Measurements from ENCODE around the gene ITGAE.

Gene ITGAE

GRCh38 chr17:3698139-3698538 lies 102.8 kb downstream of the ITGAE start:
- in situ Hi-C loops (cut with MboI; ENCODE audit: low sequenced_read_pairs): no loop called here

- in situ Hi-C loops (cut with MboI; ENCODE audit: low sequenced_read_pairs): no loop called here
These were observed 103.9 kb downstream of the ITGAE start for GRCh38 chr17:3697103-3697476.

GRCh38 chr17:3695723-3696411 lies 105.1 kb downstream of the ITGAE start, which contains the start of gene P2RX5:
Gene P2RX5, minus strand, starts transcription at chr17:3696155. Its CDS starts 150 bp downstream, at chr17:3696005.
- in situ Hi-C loops (cut with MboI; ENCODE audit: low sequenced_read_pairs): no loop called here

GRCh38 chr17:3695129-3695722 lies 105.8 kb downstream of the ITGAE start:
- in situ Hi-C loops (cut with MboI; ENCODE audit: low sequenced_read_pairs): no loop called here

GRCh38 chr17:3693829-3694231 lies 107.2 kb downstream of the ITGAE start:
- in situ Hi-C loops (cut with MboI; ENCODE audit: low sequenced_read_pairs): no loop called here

GRCh38 chr17:3693141-3693540 lies 107.8 kb downstream of the ITGAE start:
- in situ Hi-C loops (cut with MboI; ENCODE audit: low sequenced_read_pairs): no loop called here

- in situ Hi-C loops (cut with MboI; ENCODE audit: low sequenced_read_pairs): no loop called here
These were observed 108.6 kb downstream of the ITGAE start for GRCh38 chr17:3692346-3692745.

GRCh38 chr17:3691617-3692067 lies 109.3 kb downstream of the ITGAE start:
- in situ Hi-C loops (cut with MboI; ENCODE audit: low sequenced_read_pairs): no loop called here

- in situ Hi-C loops (cut with MboI; ENCODE audit: low sequenced_read_pairs): no loop called here
These were observed 110.8 kb downstream of the ITGAE start for GRCh38 chr17:3690094-3690715.

- in situ Hi-C loops (cut with MboI; ENCODE audit: low sequenced_read_pairs): no loop called here
These were observed 111.5 kb downstream of the ITGAE start for GRCh38 chr17:3689262-3690093.

- in situ Hi-C loops (cut with MboI; ENCODE audit: low sequenced_read_pairs): no loop called here
These were observed 112.1 kb downstream of the ITGAE start for GRCh38 chr17:3688852-3689261.

- in situ Hi-C loops (cut with MboI; ENCODE audit: low sequenced_read_pairs): no loop called here
These were observed 112.9 kb downstream of the ITGAE start for GRCh38 chr17:3688027-3688553.

GRCh38 chr17:3685174-3685573 lies 115.8 kb downstream of the ITGAE start:
- in situ Hi-C loops (cut with MboI; ENCODE audit: low sequenced_read_pairs): no loop called here

- in situ Hi-C loops (cut with MboI; ENCODE audit: low sequenced_read_pairs): no loop called here
These were observed 117.9 kb downstream of the ITGAE start for GRCh38 chr17:3683054-3683511.

GRCh38 chr17:3682033-3682432 lies 119.0 kb downstream of the ITGAE start:
- in situ Hi-C loops (cut with MboI; ENCODE audit: low sequenced_read_pairs): no loop called here

GRCh38 chr17:3681565-3681964 lies 119.4 kb downstream of the ITGAE start:
- in situ Hi-C loops (cut with MboI; ENCODE audit: low sequenced_read_pairs): no loop called here

GRCh38 chr17:3681057-3681456 lies 119.9 kb downstream of the ITGAE start:
- in situ Hi-C loops (cut with MboI; ENCODE audit: low sequenced_read_pairs): no loop called here

GRCh38 chr17:3679531-3680126 lies 121.4 kb downstream of the ITGAE start:
- in situ Hi-C loops (cut with MboI; ENCODE audit: low sequenced_read_pairs): no loop called here

GRCh38 chr17:3678821-3679530 lies 122.0 kb downstream of the ITGAE start:
- in situ Hi-C loops (cut with MboI; ENCODE audit: low sequenced_read_pairs): no loop called here

All from hTERT RPE-1 (cell line).